Fibroblast of mammary gland (primary cell): ENCODE data around the gene TAGAP.

Experiments used
- DNase-seq: peaks from one replicate; pipeline ENCODE4 v3.0.0-alpha.2; 2010; ENCODE audit warnings: low read depth
- H3K4me3 ChIP-seq: 2 replicates; pipeline ENCODE4 v1.5.1; 2011; ENCODE audit warnings: low read depth, mild to moderate bottlenecking, low read length, moderate library complexity; ENCODE audit not compliant: control insufficient read depth
- CTCF ChIP-seq: conservative IDR thresholded peaks from 2 replicates; pipeline ENCODE4 v1.5.1; 2011; ENCODE audit warnings: low read depth, low read length, inconsistent platforms; ENCODE audit not compliant: control insufficient read depth, insufficient read depth

TAGAP gene

GRCh38 chr6:159052720-159053119, 7.9 kb upstream of the TAGAP start:
- no peak for TF ChIP-seq CTCF
- no peak overlapping the region for H3K4me3 ChIP-seq
- no peak for DNase-seq

- TF ChIP-seq CTCF: no peak
- no peak for DNase-seq
- H3K4me3 ChIP-seq: no peak overlapping the region
Measured at GRCh38 chr6:159047891-159048685, 3.3 kb upstream of the TAGAP start.

- no peak for TF ChIP-seq CTCF
- no peak for DNase-seq
- no peak overlapping the region for H3K4me3 ChIP-seq
Measured at GRCh38 chr6:159045801-159046200, 1.0 kb upstream of the TAGAP start.

- DNase-seq: no peak
- H3K4me3 ChIP-seq: no peak overlapping the region
Measured at GRCh38 chr6:159043947-159044346, 844 bp downstream of the TAGAP start.

GRCh38 chr6:159043251-159043650, 1.5 kb downstream of the TAGAP start:
- no peak for DNase-seq
- no peak overlapping the region for H3K4me3 ChIP-seq
- no peak for TF ChIP-seq CTCF

More at GRCh38 chr6:159043947-159044346, 844 bp downstream of the TAGAP start:
- no peak for TF ChIP-seq CTCF

GRCh38 chr6:159042826-159043181, 2.0 kb downstream of the TAGAP start:
- no peak overlapping the region for H3K4me3 ChIP-seq
- no peak for TF ChIP-seq CTCF
- no peak for DNase-seq
